ENCODE measurements around the gene CTNNB1. TPM values are rescaled to one million over a fixed set of nuclear protein-coding genes. Genes with fewer than 3 reads are reported as not detected.

Gene CTNNB1
- total and polyA plus RNA-seq, 2 of the 8 experiments (the other 6 are each of a cell fraction or from before 2014, with no cell fraction given), result 356 to 579 TPM

GRCh38 chr3:41184394-41184793 lies 14.9 kb upstream of the CTNNB1 start (continued):
- no peak for TF ChIP-seq ATF3 (IDR thresholded peaks at IDR 0.05; ENCODE audit: insufficient read depth, low read depth, low read length)
- no peak for TF ChIP-seq CHD2 (IDR thresholded peaks at IDR 0.05; ENCODE audit: low read length)
- no peak for TF ChIP-seq EP300 (IDR thresholded peaks at IDR 0.05; ENCODE audit: borderline replicate concordance in 1 of 2, low read depth in 2 of 2, low read length in 2 of 2)
- TF ChIP-seq GTF2F1 (IDR thresholded peaks at IDR 0.05; ENCODE audit: borderline replicate concordance, low read depth, low read length), result no peak
- no peak for TF ChIP-seq TAF7 (optimal IDR thresholded peaks at IDR 0.05; ENCODE audit: borderline replicate concordance, low read depth, low read length)

Measured in H1 (cell line).